Measurements from ENCODE around the gene STXBP6. TPM values are rescaled to one million over a fixed set of nuclear protein-coding genes. Genes with fewer than 3 reads are reported as not detected.

STXBP6 gene
- total RNA-seq, 1 donor = not detected

- Histone ChIP-seq H3K27me3 (ENCODE audit: insufficient read depth, low read length) (no peaks in the 10 kb centered on the region), H3K4me3 (ENCODE audit: low read length) (no peak overlapping the region), H3K4me1 (ENCODE audit: insufficient read depth, low read length) (no peaks in the 10 kb centered on the region), H3K9me3 (ENCODE audit: low read depth, low read length) (no peaks in the 10 kb centered on the region)
Measured at GRCh38 chr14:24897793-24898192, 152.2 kb downstream of the STXBP6 start.

DNA sequence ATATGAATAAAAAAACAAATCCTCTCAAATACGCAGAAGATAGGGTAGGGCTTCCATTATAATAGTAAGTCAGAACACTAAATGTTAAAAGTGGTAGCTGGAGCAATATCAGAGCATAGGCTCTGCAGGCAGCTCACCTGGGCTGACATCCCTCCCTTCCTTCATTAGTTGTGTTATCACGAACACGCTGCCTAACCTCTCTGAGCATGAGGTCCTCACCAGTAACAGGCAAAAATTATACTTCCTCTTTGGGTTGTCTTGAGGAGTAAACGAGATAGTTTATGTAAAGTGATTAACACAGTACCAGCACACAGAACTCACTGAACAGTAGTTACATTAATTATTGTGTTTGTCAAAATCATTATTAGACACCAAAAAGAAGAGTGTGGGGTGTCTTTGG, 154.3 kb downstream of the STXBP6 start:
- Histone ChIP-seq H3K4me1 (ENCODE audit: insufficient read depth, low read length) (no peaks in the 10 kb centered on the region), H3K27me3 (ENCODE audit: insufficient read depth, low read length) (no peaks in the 10 kb centered on the region), H3K9me3 (ENCODE audit: low read depth, low read length) (no peaks in the 10 kb centered on the region), H3K4me3 (ENCODE audit: low read length) (no peak overlapping the region)

- Histone ChIP-seq H3K9me3 (ENCODE audit: low read depth, low read length) (no peaks in the 10 kb centered on the region), H3K27me3 (ENCODE audit: insufficient read depth, low read length) (no peaks in the 10 kb centered on the region), H3K4me3 (ENCODE audit: low read length) (no peak overlapping the region), H3K4me1 (ENCODE audit: insufficient read depth, low read length) (no peaks in the 10 kb centered on the region)
Measured at GRCh38 chr14:24895243-24895583, 154.7 kb downstream of the STXBP6 start.

DNA sequence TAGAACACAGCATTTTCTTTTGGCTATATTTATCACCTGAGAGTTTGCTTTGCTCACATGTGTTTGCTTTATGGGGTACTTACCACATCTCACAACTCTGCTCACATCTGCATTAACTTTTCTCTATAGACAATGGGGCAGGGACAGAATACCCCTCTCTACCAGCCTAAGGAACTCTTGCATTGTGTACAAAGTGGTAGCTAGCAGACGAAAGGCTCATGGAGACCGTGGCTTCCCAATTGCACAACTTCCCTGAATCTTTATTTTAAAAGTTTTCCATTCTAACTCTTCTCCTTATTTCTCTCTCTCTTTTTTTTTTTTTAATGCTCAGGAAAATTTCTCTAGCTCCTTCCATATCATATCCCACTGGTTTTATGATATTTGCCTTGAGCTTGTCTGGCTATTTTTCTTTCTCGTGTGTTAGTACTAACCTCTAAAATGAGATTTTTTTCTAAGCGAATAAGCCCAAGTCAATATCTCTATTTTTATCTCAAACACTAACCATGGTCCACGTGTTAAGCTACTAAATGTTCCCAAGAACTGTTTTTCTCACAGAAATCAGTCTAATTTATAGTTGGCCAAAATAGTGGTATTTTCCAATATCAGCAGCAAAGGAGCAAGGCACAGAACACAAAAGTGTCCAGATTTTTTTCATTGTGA, 155.2 kb downstream of the STXBP6 start:
- Histone ChIP-seq H3K27me3 (ENCODE audit: insufficient read depth, low read length) (no peaks in the 10 kb centered on the region), H3K4me3 (ENCODE audit: low read length) (no peak overlapping the region), H3K9me3 (ENCODE audit: low read depth, low read length) (no peaks in the 10 kb centered on the region), H3K4me1 (ENCODE audit: insufficient read depth, low read length) (no peaks in the 10 kb centered on the region)

DNA sequence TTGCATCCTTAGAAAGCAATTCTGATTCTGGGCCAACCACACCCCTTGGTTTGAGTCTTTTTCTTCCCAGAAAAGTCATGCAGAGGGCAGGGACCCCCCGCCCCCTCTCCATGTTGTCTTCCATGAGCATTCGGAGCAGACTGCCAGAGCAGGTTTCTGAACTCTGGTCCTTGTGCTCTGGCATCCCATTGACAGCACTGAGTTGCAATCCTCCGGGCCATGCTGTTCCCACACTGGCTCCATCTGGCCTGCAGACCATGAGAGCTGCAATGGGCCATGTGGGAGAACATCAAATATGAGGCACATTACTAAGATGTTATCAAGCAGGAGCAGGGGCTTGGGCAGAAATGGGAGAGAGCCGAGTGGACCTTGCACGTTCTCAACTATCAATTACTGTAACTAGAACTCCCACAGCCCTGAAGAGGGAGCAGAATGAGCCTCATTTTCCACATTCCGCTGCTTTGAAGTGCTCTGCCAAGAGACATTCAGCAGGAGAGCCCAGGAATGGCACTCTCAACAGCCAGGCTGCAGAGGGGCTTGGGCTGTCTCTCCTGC, 157.4 kb downstream of the STXBP6 start:
- H3K27me3 ChIP-seq (ENCODE audit: insufficient read depth, low read length) = no peaks in the 10 kb centered on the region
- no peaks in the 10 kb centered on the region for H3K9me3 ChIP-seq (ENCODE audit: low read depth, low read length)
- H3K4me3 ChIP-seq (ENCODE audit: low read length) = no peak overlapping the region
- no peaks in the 10 kb centered on the region for H3K4me1 ChIP-seq (ENCODE audit: insufficient read depth, low read length)

GRCh38 chr14:24891987-24892496, 157.9 kb downstream of the STXBP6 start:
- Histone ChIP-seq H3K4me1 (ENCODE audit: insufficient read depth, low read length) (no peaks in the 10 kb centered on the region), H3K27me3 (ENCODE audit: insufficient read depth, low read length) (no peaks in the 10 kb centered on the region), H3K4me3 (ENCODE audit: low read length) (no peak overlapping the region), H3K9me3 (ENCODE audit: low read depth, low read length) (no peaks in the 10 kb centered on the region)

GRCh38 chr14:24890716-24891115, 159.2 kb downstream of the STXBP6 start:
- Histone ChIP-seq H3K4me3 (ENCODE audit: low read length) (no peak overlapping the region), H3K4me1 (ENCODE audit: insufficient read depth, low read length) (no peaks in the 10 kb centered on the region), H3K9me3 (ENCODE audit: low read depth, low read length) (no peaks in the 10 kb centered on the region), H3K27me3 (ENCODE audit: insufficient read depth, low read length) (no peaks in the 10 kb centered on the region)

- H3K9me3 ChIP-seq (ENCODE audit: low read depth, low read length) = no peaks in the 10 kb centered on the region
- no peak overlapping the region for H3K4me3 ChIP-seq (ENCODE audit: low read length)
Measured at GRCh38 chr14:24889843-24890242, 160.1 kb downstream of the STXBP6 start.

GRCh38 chr14:24888532-24888931, 161.4 kb downstream of the STXBP6 start:
- Histone ChIP-seq H3K4me3 (ENCODE audit: low read length) (no peak overlapping the region), H3K27me3 (ENCODE audit: insufficient read depth, low read length) (no peaks in the 10 kb centered on the region), H3K9me3 (ENCODE audit: low read depth, low read length) (no peaks in the 10 kb centered on the region), H3K4me1 (ENCODE audit: insufficient read depth, low read length) (no peaks in the 10 kb centered on the region)

More at GRCh38 chr14:24889843-24890242, 160.1 kb downstream of the STXBP6 start:
- H3K4me1 ChIP-seq (ENCODE audit: insufficient read depth, low read length) = no peaks in the 10 kb centered on the region
- H3K27me3 ChIP-seq (ENCODE audit: insufficient read depth, low read length) = no peaks in the 10 kb centered on the region

GRCh38 chr14:24887623-24888304, 162.2 kb downstream of the STXBP6 start:
- H3K4me3 ChIP-seq (ENCODE audit: low read length) = no peak overlapping the region
- no peaks in the 10 kb centered on the region for H3K27me3 ChIP-seq (ENCODE audit: insufficient read depth, low read length)
- no peaks in the 10 kb centered on the region for H3K4me1 ChIP-seq (ENCODE audit: insufficient read depth, low read length)
- no peaks in the 10 kb centered on the region for H3K9me3 ChIP-seq (ENCODE audit: low read depth, low read length)

- no peaks in the 10 kb centered on the region for H3K9me3 ChIP-seq (ENCODE audit: low read depth, low read length)
- H3K27me3 ChIP-seq (ENCODE audit: insufficient read depth, low read length) = no peaks in the 10 kb centered on the region
- no peak overlapping the region for H3K4me3 ChIP-seq (ENCODE audit: low read length)
Measured at GRCh38 chr14:24885410-24885913, 164.5 kb downstream of the STXBP6 start.

DNA sequence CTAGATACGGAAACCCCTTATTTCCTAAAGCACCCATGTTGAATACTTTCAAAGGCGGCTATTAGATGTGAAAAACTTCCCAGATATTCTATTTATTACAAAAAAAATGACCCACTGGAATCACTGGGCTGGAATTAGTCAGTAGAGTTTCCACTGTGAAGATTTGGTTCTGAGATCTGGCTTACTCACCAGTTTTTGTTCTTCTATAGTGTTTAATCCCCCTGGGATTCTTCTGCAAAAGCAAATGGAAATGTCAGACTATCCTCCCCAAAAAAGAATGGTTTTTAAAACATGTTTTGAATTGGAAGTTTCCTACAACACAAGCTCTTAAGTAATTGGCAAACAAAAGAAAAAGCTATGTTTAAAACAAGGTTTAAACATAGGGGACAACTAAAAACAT, 166.4 kb downstream of the STXBP6 start:
- Histone ChIP-seq H3K9me3 (ENCODE audit: low read depth, low read length) (no peaks in the 10 kb centered on the region), H3K4me1 (ENCODE audit: insufficient read depth, low read length) (no peaks in the 10 kb centered on the region), H3K4me3 (ENCODE audit: low read length) (no peak overlapping the region), H3K27me3 (ENCODE audit: insufficient read depth, low read length) (no peaks in the 10 kb centered on the region)

More at GRCh38 chr14:24885410-24885913, 164.5 kb downstream of the STXBP6 start:
- no peaks in the 10 kb centered on the region for H3K4me1 ChIP-seq (ENCODE audit: insufficient read depth, low read length)

DNA sequence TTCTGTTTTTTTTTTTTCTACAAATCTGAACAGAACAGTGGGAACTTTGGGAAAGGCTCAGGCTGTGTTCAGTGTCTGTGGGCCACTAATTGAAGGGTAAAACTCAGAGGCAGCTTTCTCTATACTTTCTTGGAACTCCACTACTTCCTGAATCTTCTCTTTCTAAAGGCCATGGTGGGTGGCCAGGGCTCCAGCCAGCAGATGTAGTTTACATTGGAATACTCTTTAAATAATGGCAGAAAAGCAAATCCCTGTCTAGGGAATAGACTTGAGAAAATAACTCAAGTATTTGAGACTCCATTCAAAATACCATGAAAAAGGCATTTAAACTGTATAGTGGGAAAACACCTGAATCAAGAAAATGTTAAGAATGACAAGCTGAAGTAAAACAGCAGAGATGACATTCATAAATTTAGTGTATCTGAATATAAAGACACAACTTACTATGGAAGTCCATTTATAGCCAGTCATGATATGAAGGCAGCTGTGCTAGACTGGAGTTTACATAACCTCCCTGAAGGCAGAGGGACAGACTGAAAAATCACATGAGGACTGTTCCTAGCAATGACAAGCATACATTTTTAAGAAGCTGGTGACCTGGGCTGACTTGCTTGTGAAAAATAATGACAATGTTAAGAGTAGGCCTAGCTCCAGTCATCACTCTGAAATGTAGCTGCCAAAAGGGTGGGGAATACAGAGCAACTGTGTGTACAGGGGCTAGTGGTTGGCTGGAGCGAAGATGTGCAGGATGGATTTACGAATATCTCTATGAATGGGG, 168.6 kb downstream of the STXBP6 start:
- H3K4me1 ChIP-seq (ENCODE audit: insufficient read depth, low read length) = peaks cover 8% of the 10 kb centered on the region
- no peak overlapping the region for H3K4me3 ChIP-seq (ENCODE audit: low read length)
- H3K27me3 ChIP-seq (ENCODE audit: insufficient read depth, low read length) = no peaks in the 10 kb centered on the region
- no peaks in the 10 kb centered on the region for H3K9me3 ChIP-seq (ENCODE audit: low read depth, low read length)

DNA sequence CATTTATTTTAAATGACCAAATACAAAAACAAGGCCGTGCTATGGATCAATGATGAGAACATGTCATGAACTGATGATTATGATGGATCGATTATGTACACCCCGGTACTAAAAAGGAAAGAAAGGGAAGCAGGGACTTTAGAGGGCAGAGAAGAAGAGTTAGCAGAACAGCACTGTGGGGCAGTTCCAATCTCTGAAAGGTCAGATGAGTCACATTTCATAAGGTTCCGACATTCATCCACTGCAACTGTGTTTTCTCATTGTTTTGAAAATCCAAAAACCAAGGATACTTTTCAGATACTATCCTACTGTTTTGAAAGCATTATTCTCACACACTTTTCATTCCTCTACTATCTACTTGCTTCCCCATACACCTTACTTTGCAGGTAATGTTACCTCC, 169.3 kb downstream of the STXBP6 start:
- Histone ChIP-seq H3K9me3 (ENCODE audit: low read depth, low read length) (no peaks in the 10 kb centered on the region), H3K27me3 (ENCODE audit: insufficient read depth, low read length) (no peaks in the 10 kb centered on the region), H3K4me3 (ENCODE audit: low read length) (no peak overlapping the region), H3K4me1 (ENCODE audit: insufficient read depth, low read length) (peaks cover 14% of the 10 kb centered on the region)
